OCI-LY3 (cell line): ENCODE results near the gene PANX2.

Experiments
- H2AFZ ChIP-seq: fragments of 200-600, 300-600 bp; shearing (Covaris generic); 2 replicates; pipeline ENCODE4 v1.6.0; 2014; ENCODE audit warnings: antibody characterized with exemption, low read depth, low read length
- H3K27ac ChIP-seq: fragments of 200-600, 300-600 bp; sonication (generic); 2 replicates; pipeline ENCODE4 v1.5.1; 2014; ENCODE audit warnings: mild to moderate bottlenecking, low read length, moderate library complexity, mixed read lengths
- H3K27me3 ChIP-seq: fragments of 200-600, 300-600 bp; sonication (generic); 2 replicates; pipeline ENCODE4 v1.6.1; 2014; ENCODE audit warnings: low read depth, low read length, mixed read lengths
- H3K36me3 ChIP-seq: fragments of 200-600, 300-600 bp; sonication (generic); replicated peaks from 2 replicates; pipeline ENCODE3; 2014; ENCODE audit warnings: low read depth, low read length, mixed read lengths
- H3K4me1 ChIP-seq: fragments of 300-600, 200-600 bp; sonication (generic); 2 replicates; pipeline ENCODE4 v1.6.1; 2014; ENCODE audit warnings: low read length, mixed read lengths
- H3K4me2 ChIP-seq: fragments of 200-600, 300-600 bp; sonication (generic); 2 replicates; pipeline ENCODE4 v1.6.1; 2014; ENCODE audit warnings: low read length, mixed read lengths
- H3K4me3 ChIP-seq: fragments of 300-600, 200-600 bp; sonication (generic); 2 replicates; pipeline ENCODE4 v1.5.1; 2014; ENCODE audit warnings: antibody characterized with exemption, mild to moderate bottlenecking, low read length, moderate library complexity
- H3K79me2 ChIP-seq: fragments of 300-600, 200-600 bp; shearing (Covaris generic); 2 replicates; pipeline ENCODE4 v1.6.1; 2014; ENCODE audit warnings: mild to moderate bottlenecking, low read length, mixed read lengths
- H3K9ac ChIP-seq: fragments of 300-600, 200-600 bp; shearing (Covaris generic); 2 replicates; pipeline ENCODE4 v1.6.0; 2014; ENCODE audit warnings: mild to moderate bottlenecking, low read length, moderate library complexity
- H3K9me3 ChIP-seq: fragments of 200-600, 300-600 bp; shearing (Covaris generic); 2 replicates; pipeline ENCODE4 v1.6.1; 2014; ENCODE audit warnings: low read length, mixed read lengths; ENCODE audit not compliant: insufficient read depth
- H4K20me1 ChIP-seq: fragments of 200-600, 300-600 bp; sonication (generic); 2 replicates; pipeline ENCODE4 v1.6.1; 2016; ENCODE audit warnings: low read length, mixed read lengths; ENCODE audit not compliant: insufficient read depth
- CTCF ChIP-seq: fragments of 200-600, 300-600 bp; sonication (generic); IDR thresholded peaks from 2 replicates; pipeline ENCODE4 v1.5.1; 2014; ENCODE audit warnings: antibody characterized with exemption, low read length, low read depth
- EZH2phosphoT487 ChIP-seq: fragments of 200-600 bp; shearing (Covaris generic); IDR thresholded peaks from 2 replicates; pipeline ENCODE4 v1.6.1; 2018; ENCODE audit warnings: antibody characterized with exemption, mixed run types, low read depth

The PANX2 gene

GRCh38 chr22:50176850-50177536, 6.5 kb downstream of the PANX2 start:
- no peak overlapping the region for H3K4me2 ChIP-seq
- no peak overlapping the region for H3K27ac ChIP-seq
- H3K27me3 ChIP-seq = no peaks in the 10 kb centered on the region
- H3K36me3 ChIP-seq = no peaks in the 10 kb centered on the region
- no peak overlapping the region for H3K4me3 ChIP-seq
- TF ChIP-seq EZH2phosphoT487 (no peak), CTCF (no peak)
- no peaks in the 10 kb centered on the region for H4K20me1 ChIP-seq
- H3K9me3 ChIP-seq = no peaks in the 10 kb centered on the region
- no peak overlapping the region for H2AFZ ChIP-seq
- H3K9ac ChIP-seq = no peak overlapping the region
- peaks cover 26% of the 10 kb centered on the region for H3K4me1 ChIP-seq
- H3K79me2 ChIP-seq = no peaks in the 10 kb centered on the region

- no peak overlapping the region for H3K9ac ChIP-seq
- H3K79me2 ChIP-seq = no peaks in the 10 kb centered on the region
- TF ChIP-seq CTCF (no peak), EZH2phosphoT487 (no peak)
- peaks cover 19% of the 10 kb centered on the region for H3K4me1 ChIP-seq
- no peak overlapping the region for H3K27ac ChIP-seq
- no peaks in the 10 kb centered on the region for H3K9me3 ChIP-seq
- no peaks in the 10 kb centered on the region for H3K27me3 ChIP-seq
- no peak overlapping the region for H3K4me3 ChIP-seq
- no peak overlapping the region for H3K4me2 ChIP-seq
- H3K36me3 ChIP-seq = no peaks in the 10 kb centered on the region
- no peak overlapping the region for H2AFZ ChIP-seq
- no peaks in the 10 kb centered on the region for H4K20me1 ChIP-seq
Measured at GRCh38 chr22:50177537-50178470, 7.3 kb downstream of the PANX2 start.

- Histone ChIP-seq H2AFZ (no peak overlapping the region), H3K4me2 (no peak overlapping the region), H3K27me3 (no peaks in the 10 kb centered on the region), H3K79me2 (no peaks in the 10 kb centered on the region), H3K27ac (no peak overlapping the region), H4K20me1 (no peaks in the 10 kb centered on the region), H3K9me3 (no peaks in the 10 kb centered on the region), H3K36me3 (no peaks in the 10 kb centered on the region), H3K9ac (no peak overlapping the region), H3K4me3 (no peak overlapping the region), H3K4me1 (peaks cover 14% of the 10 kb centered on the region)
- TF ChIP-seq EZH2phosphoT487 = no peak
- no peak for TF ChIP-seq CTCF
Measured at GRCh38 chr22:50178471-50178864, 7.9 kb downstream of the PANX2 start.
